Dendritic cell treated with granulocyte-macrophage colony-stimulating factor and Interleukin-4, amounts not matched to agents 40 ng/mL and 50 ng/mL, for 4 days (primary cell): ENCODE measurements around the gene ECE1.
"Not testable (repeated sequence)": the region's sequence is repeated elsewhere in the genome, so short reads cannot be mapped to it uniquely, and the experiment has no call there.

Experiments
- H3K27ac Mint-ChIP-seq: one replicate; pipeline ENCODE4 v1.8.0; 2022; ENCODE audit warnings: mild to moderate bottlenecking, mixed read lengths
- H3K27me3 Mint-ChIP-seq: one replicate; pipeline ENCODE4 v1.8.0; 2022; ENCODE audit warnings: mild to moderate bottlenecking, mixed read lengths
- H3K36me3 Mint-ChIP-seq: one replicate; pipeline ENCODE4 v1.8.0; 2022; ENCODE audit warnings: low read depth, mixed read lengths
- H3K4me1 Mint-ChIP-seq: one replicate; pipeline ENCODE4 v1.8.0; 2022; ENCODE audit warnings: low read depth, mixed read lengths
- H3K4me3 Mint-ChIP-seq: one replicate; pipeline ENCODE4 v1.8.0; 2022; ENCODE audit warnings: mild to moderate bottlenecking, moderate library complexity, mixed read lengths
- H3K9me3 Mint-ChIP-seq: one replicate; pipeline ENCODE4 v1.8.0; 2022; ENCODE audit warnings: mixed read lengths
- intact Hi-C: fragments of 100-400 bp; cut with micrococcal nuclease; formaldehyde crosslinking; loops from one replicate; pipeline ENCODE4 v1.15.0; 2022

The ECE1 gene

DNA sequence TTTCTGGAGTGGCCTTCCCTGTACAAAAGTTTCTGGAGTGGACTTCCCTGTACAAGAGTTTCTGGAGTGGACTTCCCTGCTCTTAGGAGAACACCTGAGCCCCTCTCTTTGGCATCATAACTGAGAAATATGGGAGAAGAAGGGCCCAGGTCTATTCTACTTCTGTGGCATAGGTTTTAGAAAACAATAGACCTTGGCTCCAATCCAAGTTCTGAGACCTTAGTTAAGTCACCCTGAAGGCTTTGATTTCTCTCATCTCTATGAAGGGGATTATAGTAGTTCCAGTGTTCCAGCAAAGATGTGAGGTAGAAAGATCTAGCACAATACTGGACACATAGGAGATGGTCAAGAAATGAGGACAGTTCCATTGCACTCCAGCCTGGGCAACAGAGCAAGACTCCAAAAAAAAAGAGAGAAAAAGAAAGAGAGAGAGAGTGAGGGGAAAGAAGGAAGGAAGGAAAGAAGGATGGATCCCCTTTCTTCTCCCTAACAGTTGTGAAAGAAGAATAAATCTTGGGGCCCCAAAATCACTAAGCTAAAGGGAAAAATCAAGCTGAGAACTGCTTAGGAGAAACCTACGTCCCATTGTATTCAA is 100.3 kb downstream of the ECE1 start:
- Mint-ChIP-seq H3K9me3 (no peaks in the 10 kb centered on the region), H3K36me3 (no peaks in the 10 kb centered on the region), H3K27me3 (peaks cover 15% of the 10 kb centered on the region), H3K27ac (peak overlapping the region; percentile 72), H3K4me3 (no peak overlapping the region), H3K4me1 (peaks cover 19% of the 10 kb centered on the region)
- intact Hi-C loops, result loop anchor here (10.0 kb wide), 2 partner anchors 55 to 495 kb away; no protein-coding TSS in a partner anchor

DNA sequence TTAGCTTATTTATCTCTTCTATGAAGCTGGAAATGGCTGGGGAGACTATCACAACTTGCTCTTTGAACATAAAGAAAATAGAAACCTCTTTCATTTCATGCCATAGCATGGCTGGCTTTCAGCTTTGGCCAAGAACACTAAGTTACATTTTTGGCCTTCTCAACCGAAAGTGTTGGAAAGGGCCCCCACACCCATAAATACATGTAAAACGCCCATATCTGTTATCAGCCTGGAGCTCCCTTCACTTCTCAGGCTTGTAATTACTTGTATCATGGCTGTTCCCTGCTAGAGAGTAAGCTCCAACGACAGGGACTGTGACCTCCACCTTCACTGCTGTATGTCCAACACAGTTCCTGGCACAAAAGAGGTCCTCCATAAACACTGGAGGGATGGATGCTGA is 100.8 kb downstream of the ECE1 start:
- intact Hi-C loops, result no loop called here
- H3K36me3 Mint-ChIP-seq, result no peaks in the 10 kb centered on the region
- peaks cover 15% of the 10 kb centered on the region for H3K27me3 Mint-ChIP-seq
- H3K4me3 Mint-ChIP-seq, result no peak overlapping the region
- H3K9me3 Mint-ChIP-seq, result no peaks in the 10 kb centered on the region
- no peak overlapping the region for H3K27ac Mint-ChIP-seq
- peaks cover 19% of the 10 kb centered on the region for H3K4me1 Mint-ChIP-seq

DNA sequence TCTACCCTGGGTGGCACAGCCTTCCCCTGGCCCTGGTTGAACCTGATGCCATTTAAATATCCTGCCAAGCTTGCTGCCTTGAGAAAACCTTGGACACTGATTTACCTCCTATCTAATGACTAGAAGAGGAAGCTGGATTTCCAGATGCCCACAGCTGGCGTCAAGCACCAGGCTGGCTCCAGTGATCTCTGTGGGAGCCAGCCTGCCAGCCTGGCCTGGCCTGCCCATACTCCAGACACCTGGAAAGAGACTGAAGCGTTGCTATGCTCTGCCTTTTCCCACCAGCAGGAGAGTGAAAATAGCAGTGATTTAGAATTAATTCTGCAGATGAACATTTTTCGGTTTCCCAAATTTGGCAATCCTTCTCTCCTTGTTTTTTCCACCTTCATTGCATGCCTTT is 102.0 kb downstream of the ECE1 start:
- Mint-ChIP-seq H3K9me3 (no peaks in the 10 kb centered on the region), H3K4me1 (peaks cover 29% of the 10 kb centered on the region), H3K36me3 (no peaks in the 10 kb centered on the region), H3K27ac (no peak overlapping the region), H3K4me3 (no peak overlapping the region), H3K27me3 (peaks cover 14% of the 10 kb centered on the region)
- intact Hi-C loops, result no loop called here

DNA sequence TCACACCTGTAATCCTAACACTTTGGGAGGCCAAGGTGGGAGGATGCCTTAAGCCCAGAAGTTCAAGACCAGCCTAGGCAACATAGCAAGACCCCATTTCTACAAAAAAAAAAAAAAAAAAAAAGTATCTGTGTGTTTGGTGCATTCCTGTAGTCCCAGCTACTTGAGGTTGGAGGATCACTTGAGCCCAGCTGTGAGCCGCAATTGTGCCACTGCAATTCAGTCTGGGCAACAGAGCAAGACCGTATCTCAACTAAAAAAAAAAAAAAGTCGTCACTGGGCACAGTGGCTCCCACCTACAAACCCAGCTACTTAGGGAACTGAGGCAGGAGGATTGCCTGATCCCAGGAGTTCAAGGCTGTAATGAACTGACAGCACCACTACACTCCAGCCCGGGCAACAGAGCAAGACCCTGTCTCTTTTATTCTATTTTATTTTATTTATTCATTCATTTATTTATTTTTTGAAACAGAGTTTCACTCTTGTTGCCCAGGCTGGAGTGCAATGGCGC is 105.0 kb downstream of the ECE1 start:
- H3K27me3 Mint-ChIP-seq, result peaks cover 8% of the 10 kb centered on the region
- H3K9me3 Mint-ChIP-seq, result no peaks in the 10 kb centered on the region
- intact Hi-C loops, result no loop called here
- no peaks in the 10 kb centered on the region for H3K36me3 Mint-ChIP-seq
- H3K4me3 Mint-ChIP-seq, result no peak overlapping the region
- H3K27ac Mint-ChIP-seq, result no peak overlapping the region
- H3K4me1 Mint-ChIP-seq, result peaks cover 33% of the 10 kb centered on the region

DNA sequence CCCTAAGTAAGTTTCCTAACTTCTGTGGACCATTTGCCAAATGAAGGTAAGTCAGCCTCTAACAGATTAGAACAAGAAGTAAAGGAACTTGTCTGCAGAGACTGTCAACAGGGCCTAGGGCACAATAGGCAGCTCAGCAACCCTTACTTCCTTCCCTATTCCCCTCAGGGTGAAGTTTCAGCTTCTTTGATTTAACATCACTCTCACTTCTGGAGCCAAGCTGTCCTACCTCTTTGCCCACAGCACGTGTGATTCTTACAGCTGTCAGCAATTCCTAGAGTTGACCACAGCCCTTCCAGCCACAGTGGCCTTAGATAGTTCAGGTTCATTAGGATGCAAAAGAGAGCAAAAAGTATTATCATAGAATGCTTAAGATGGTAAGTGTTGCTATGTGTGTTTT is 106.0 kb downstream of the ECE1 start:
- peaks cover 29% of the 10 kb centered on the region for H3K4me1 Mint-ChIP-seq
- no peaks in the 10 kb centered on the region for H3K9me3 Mint-ChIP-seq
- intact Hi-C loops, result no loop called here
- H3K36me3 Mint-ChIP-seq, result no peaks in the 10 kb centered on the region
- H3K27me3 Mint-ChIP-seq, result peaks cover 5% of the 10 kb centered on the region
- H3K27ac Mint-ChIP-seq, result peak overlapping the region; percentile 61
- no peak overlapping the region for H3K4me3 Mint-ChIP-seq

DNA sequence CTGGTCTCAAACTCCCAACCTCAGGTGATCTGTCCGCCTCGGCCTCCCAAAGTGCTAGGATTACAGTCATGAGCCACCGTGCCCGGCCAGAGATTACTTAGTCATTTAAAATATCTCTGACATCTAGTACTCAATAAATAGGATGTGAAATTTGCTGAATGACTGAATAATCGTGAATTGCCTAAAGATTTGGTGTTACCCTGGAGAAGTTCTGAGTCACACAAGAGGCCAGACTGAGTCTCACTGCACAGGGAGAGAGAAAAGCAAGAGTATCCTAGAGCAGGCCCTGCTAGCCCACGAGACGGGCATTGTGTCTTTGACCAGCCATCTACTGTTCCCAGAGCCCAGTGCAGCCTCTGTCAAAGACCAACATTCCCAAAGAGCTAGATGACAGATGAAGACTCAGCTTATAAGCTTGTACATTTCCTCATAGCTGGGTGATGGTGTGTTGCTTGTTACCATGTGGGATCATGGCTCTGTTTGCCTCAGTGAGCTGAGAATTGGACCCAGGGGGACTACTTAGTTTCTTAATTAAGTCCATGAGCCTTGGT is 108.0 kb downstream of the ECE1 start:
- H3K36me3 Mint-ChIP-seq, result no peaks in the 10 kb centered on the region
- H3K27me3 Mint-ChIP-seq, result peaks cover 4% of the 10 kb centered on the region
- intact Hi-C loops, result no loop called here
- H3K9me3 Mint-ChIP-seq, result no peaks in the 10 kb centered on the region
- H3K4me3 Mint-ChIP-seq, result no peak overlapping the region
- peak overlapping the region; percentile 78 for H3K27ac Mint-ChIP-seq
- H3K4me1 Mint-ChIP-seq, result peaks cover 29% of the 10 kb centered on the region

DNA sequence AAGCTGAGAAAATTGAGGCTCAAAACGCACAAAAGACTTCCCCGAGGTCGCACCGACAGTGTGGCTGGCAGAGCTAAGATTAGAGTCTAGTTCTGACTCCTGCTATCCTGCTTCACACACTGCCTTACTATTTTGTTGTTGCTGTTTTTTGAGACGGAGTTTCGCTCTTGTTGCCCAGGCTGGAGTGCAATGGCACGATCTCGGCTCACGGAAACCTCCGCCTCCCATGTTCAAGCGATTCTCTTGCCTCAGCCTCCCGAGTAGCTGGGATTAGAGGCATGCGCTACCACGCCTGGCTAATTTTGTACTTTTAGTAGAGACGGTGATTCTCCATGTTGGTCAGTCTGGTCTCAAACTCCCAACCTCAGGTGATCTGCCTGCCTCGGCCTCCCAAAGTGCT is 112.0 kb downstream of the ECE1 start:
- intact Hi-C loops, result loop anchor here (10.0 kb wide), 2 partner anchors 93 to 123 kb away; no protein-coding TSS in a partner anchor
- H3K27ac Mint-ChIP-seq, H3K27me3 Mint-ChIP-seq, H3K4me3 Mint-ChIP-seq, H3K9me3 Mint-ChIP-seq: not testable (repeated sequence)
- H3K36me3 Mint-ChIP-seq, result peaks cover 21% of the 10 kb centered on the region
- H3K4me1 Mint-ChIP-seq, result peaks cover 29% of the 10 kb centered on the region

DNA sequence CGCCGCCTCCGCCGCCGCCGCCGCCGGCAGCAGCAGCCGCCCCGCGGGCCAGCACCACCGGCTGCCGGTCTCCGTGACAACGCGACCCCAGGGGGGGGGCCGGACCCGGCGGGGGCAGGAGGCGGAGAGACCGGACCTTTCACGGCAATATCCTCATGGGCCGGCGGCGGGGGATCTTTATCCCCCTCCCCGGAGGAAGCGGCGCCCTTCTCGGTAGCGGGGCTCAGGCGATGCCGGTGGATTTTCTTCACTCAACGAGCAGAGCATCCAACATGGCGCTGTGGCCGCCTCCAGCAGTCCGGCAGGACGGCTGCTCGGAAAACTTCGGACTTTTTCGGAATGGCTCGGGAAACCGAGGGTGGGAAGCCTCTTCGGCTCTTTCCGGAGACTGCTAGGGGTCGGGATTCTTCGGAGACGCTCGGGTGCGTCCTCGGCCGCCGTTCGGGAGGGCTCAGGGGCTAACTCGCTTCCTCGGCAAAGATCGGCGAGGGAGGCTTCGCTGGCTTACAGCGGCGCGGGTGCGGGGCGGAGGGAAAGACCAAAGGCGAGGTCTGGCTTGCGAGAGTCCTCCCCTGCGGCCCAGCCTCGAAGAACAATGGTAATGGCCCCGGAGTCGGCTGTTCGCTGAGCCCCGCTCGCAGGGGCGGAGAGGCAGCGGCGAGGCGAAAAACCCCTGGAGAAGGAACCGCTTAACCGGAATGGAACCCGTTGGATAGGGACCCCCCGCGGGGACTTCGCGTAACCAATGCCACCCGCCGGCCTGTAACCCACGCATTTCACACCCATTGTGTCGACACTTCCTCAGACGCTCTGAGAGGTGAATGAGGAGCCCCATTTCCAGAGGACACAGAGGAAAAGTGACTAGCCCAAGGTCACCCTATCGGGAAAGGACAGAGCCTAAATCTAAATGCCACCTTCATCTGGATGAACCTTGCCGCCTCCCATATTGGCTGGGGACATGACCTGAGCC is 113.4 kb downstream of the ECE1 start, which contains the start of gene EIF4G3:
Gene EIF4G3, minus strand, starts transcription at position 312 of the 970 bp plus-strand sequence. CDS start 174,155 bp downstream, outside the sequence.
- H3K4me1 Mint-ChIP-seq, result peaks cover 23% of the 10 kb centered on the region
- intact Hi-C loops, result loop anchor here (10.0 kb wide), 2 partner anchors 92 to 122 kb away; no protein-coding TSS in a partner anchor
- peaks cover 4% of the 10 kb centered on the region for H3K27me3 Mint-ChIP-seq
- H3K4me3 Mint-ChIP-seq, result peak within 1 kb of the TSS; percentile 96
- H3K27ac Mint-ChIP-seq, result peak within 1 kb of the TSS; percentile 93
- no peaks in the 10 kb centered on the region for H3K9me3 Mint-ChIP-seq
- H3K36me3 Mint-ChIP-seq, result peaks cover 27% of the 10 kb centered on the region

DNA sequence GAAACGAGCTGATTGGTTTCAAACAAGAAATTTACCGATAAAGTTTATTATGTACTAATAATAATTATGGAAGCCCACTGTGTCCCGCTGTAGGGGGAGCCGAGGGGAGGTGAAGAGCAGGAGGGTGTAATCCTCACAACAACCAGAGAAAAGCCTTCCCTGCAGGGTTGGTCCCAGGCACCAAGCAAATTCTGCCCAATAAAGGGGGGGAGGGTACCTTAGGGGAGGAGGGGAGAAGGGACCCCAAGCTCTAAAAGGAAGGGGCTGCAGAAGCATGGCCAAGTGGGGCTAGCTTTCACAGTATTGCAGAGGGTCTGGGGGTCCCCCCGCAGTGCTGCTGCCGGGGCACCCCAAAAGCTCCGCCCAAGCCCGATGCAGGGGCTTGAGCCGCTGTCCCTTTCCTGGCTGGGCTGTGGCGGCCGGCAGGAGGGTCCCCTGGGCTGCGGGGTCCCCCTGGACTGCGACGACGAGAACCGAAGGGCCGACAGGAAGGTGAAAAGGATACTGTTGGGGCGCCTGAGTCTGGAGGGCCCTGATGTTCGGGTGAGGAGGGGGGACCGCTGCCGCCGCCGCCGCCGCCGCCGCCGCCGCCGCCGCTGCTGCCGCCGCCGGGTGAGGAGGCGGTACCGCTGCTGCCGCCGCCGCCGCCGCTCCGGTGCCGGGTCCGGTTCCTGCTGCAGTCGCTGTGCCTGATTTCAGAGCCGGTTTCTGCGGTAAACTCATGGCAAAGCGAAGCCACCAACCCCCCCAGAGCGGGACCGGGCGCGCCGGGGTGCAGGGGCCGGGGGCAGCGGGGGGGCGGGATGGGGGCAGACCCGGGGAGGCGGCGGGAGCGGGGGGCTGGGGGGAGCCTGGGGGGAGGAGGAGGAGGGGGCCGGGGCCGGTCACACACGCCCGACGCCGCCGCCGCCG is 114.3 kb downstream of the ECE1 start:
- H3K9me3 Mint-ChIP-seq, result no peaks in the 10 kb centered on the region
- H3K27ac Mint-ChIP-seq, result peak overlapping the region; percentile 93
- intact Hi-C loops, result loop anchor here (10.0 kb wide), 2 partner anchors 91 to 121 kb away; no protein-coding TSS in a partner anchor
- H3K4me3 Mint-ChIP-seq, result peak overlapping the region; percentile 96
- peaks cover 27% of the 10 kb centered on the region for H3K36me3 Mint-ChIP-seq
- H3K4me1 Mint-ChIP-seq, result peaks cover 29% of the 10 kb centered on the region
- peaks cover 4% of the 10 kb centered on the region for H3K27me3 Mint-ChIP-seq

DNA sequence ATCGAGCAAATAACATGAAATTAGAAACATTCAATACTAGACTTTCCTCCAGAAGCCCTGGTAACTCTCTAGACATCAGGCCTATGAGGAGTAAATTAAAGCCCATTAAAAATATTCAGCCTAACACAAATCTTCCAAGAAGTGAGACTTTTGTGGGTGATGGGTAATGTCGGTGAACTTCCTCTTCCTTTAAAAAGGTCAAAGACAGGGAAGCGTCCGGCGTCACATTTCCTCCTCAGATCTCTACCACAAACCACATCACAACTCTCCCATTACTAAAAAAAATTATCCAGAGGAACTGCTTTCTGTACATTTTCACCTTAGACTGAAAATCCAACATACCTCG is 115.0 kb downstream of the ECE1 start:
- peaks cover 32% of the 10 kb centered on the region for H3K36me3 Mint-ChIP-seq
- peaks cover 27% of the 10 kb centered on the region for H3K4me1 Mint-ChIP-seq
- H3K4me3 Mint-ChIP-seq, result peak overlapping the region; percentile 96
- intact Hi-C loops, result loop anchor here (10.0 kb wide), 2 partner anchors 90 to 120 kb away; no protein-coding TSS in a partner anchor
- H3K27me3 Mint-ChIP-seq, result peaks cover 4% of the 10 kb centered on the region
- no peaks in the 10 kb centered on the region for H3K9me3 Mint-ChIP-seq
- peak overlapping the region; percentile 93 for H3K27ac Mint-ChIP-seq

DNA sequence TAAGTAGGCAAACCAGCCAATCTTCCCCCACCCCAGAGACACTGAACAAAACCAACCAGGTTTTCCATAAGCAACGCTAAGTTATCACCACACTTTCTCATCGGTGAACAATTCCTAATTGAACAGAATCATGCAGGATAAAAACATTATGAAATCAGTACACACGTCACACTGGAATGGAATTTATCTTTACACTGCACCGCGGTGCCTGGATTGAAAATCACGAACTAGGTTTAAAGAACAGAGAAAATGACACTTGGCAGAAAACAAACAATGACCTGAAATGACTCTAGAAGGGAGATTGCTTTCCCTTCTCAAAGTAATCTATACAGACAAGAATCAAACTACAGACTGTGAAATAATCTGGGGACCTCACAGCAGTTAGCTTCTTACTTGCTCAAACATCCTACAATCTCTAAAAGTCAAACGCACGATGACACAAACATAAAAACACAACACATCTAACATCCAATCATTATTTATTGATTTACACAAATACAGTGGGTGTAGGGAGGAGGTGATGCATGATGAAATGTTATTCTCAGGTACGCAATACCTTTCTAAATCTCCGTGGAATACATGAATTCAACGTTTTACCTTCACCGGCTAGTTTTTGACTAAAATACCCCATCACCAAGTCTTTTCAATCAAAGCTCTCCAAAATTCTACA is 115.5 kb downstream of the ECE1 start:
- Mint-ChIP-seq H3K4me1 (peaks cover 27% of the 10 kb centered on the region), H3K4me3 (peak overlapping the region; percentile 96), H3K27me3 (peaks cover 4% of the 10 kb centered on the region), H3K9me3 (no peaks in the 10 kb centered on the region), H3K36me3 (peaks cover 34% of the 10 kb centered on the region), H3K27ac (peak overlapping the region; percentile 93)
- intact Hi-C loops, result loop anchor here (10.0 kb wide), 2 partner anchors 90 to 120 kb away; no protein-coding TSS in a partner anchor

DNA sequence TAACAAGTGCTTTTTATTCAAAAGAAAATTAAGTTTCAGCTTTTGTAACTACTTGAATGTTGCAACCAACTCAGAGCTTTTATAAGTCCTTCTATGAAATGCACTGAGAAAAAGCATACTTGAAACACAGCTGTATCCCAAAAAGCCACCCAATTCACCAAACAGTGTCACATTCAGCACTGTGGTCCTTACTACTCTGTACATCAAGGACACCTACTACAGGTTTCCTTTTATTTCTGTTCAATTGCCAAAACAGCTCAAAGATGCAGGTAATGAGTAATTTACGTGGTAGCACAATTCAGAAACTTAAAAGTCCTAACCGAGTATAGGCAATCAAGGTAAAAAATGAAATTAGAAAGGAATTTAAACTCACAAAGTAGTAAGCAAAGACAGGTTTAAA is 116.0 kb downstream of the ECE1 start:
- Mint-ChIP-seq H3K9me3 (no peaks in the 10 kb centered on the region), H3K4me3 (peak overlapping the region; percentile 96), H3K36me3 (peaks cover 34% of the 10 kb centered on the region), H3K4me1 (peaks cover 27% of the 10 kb centered on the region), H3K27me3 (peaks cover 4% of the 10 kb centered on the region), H3K27ac (peak overlapping the region; percentile 93)
- intact Hi-C loops, result loop anchor here (10.0 kb wide), 2 partner anchors 89 to 119 kb away; no protein-coding TSS in a partner anchor
